Endothelial cell of umbilical vein (primary cell): Measurements from ENCODE around the gene ZNF44. TPM values are rescaled to one million over a fixed set of nuclear protein-coding genes. Genes with fewer than 3 reads are reported as not detected.

ENCODE experiments used
- BruUV-seq: library from RNA; stranded (reverse); fragments of 400-500 nt; replicated peaks from 2 replicates; lab custom pipeline; 2021; lab: Mats Ljungman, UMichigan
- CTCF ChIA-PET: fragments of 300-600, 350-600 bp; sonication (Branson Sonifier 250); formaldehyde crosslinking; loops from one replicate; lab custom pipeline; 2021; ENCODE audit warnings: antibody characterized with exemption, inconsistent platforms; lab: Charles Lee
- POLR2A ChIA-PET: fragments of 300-600, 350-600 bp; sonication (Branson Sonifier 250); formaldehyde crosslinking; loops from one replicate; lab custom pipeline; 2021; ENCODE audit warnings: antibody characterized with exemption, inconsistent platforms; lab: Charles Lee
- DNase-seq: peaks from one replicate; pipeline ENCODE4 v3.0.0-alpha.2; 2011; ENCODE audit warnings: low read depth, low spot score
- FAIRE-seq: peaks from 2 replicates; lab custom pipeline; 2011; peaks lifted over from hg19 to GRCh38; lab: Jason Lieb, UNC
- H2AFZ ChIP-seq: 2 replicates; pipeline ENCODE4 v1.6.0; 2012; ENCODE audit warnings: low read depth, low read length, control low read depth, inconsistent platforms
- H3K27ac ChIP-seq: 2 replicates; pipeline ENCODE4 v1.5.1; 2011; ENCODE audit warnings: low read depth, mild to moderate bottlenecking, control low read depth, low read length, moderate library complexity; ENCODE audit not compliant: insufficient read depth
- H3K27me3 ChIP-seq, 2 experiments: 2 replicates each; pipeline versions ENCODE4 v1.6.0 to v1.6.1; 2011; ENCODE audit warnings: low read length in 2 of 2, mixed read lengths in 1 of 2; ENCODE audit not compliant: control insufficient read depth in 2 of 2, insufficient read depth in 2 of 2
- H3K36me3 ChIP-seq, 2 experiments: 2 replicates in 1 of 2; 3 replicates in 1 of 2; pipeline ENCODE4 v1.5.1; 2011; ENCODE audit warnings: low read length in 2 of 2, mild to moderate bottlenecking in 1 of 2, moderate library complexity in 1 of 2; ENCODE audit not compliant: control insufficient read depth in 2 of 2, insufficient read depth in 2 of 2; ENCODE audit errors: extremely low read depth in 1 of 2
- H3K4me1 ChIP-seq: 3 replicates; pipeline ENCODE4 v1.5.1; 2011; ENCODE audit warnings: mild to moderate bottlenecking, low read length; ENCODE audit not compliant: control insufficient read depth, insufficient read depth; ENCODE audit errors: extremely low read depth
- H3K4me2 ChIP-seq: 2 replicates; pipeline ENCODE4 v1.6.1; 2011; ENCODE audit warnings: low read length, control low read depth, mixed read lengths; ENCODE audit not compliant: insufficient read depth
- H3K4me3 ChIP-seq, 3 experiments: fragments of 200-600 bp in 1 of 3; sonication (generic), shearing (Covaris generic) in 1 of 3; replicated peaks in 1 of 3; 2 replicates each; pipeline ENCODE4 v1.5.1; 2011 to 2016; ENCODE audit warnings: control low read depth in 3 of 3, low read length in 3 of 3, mild to moderate bottlenecking in 2 of 3, inconsistent platforms in 1 of 3, low read depth in 1 of 3, moderate library complexity in 1 of 3; ENCODE audit not compliant: insufficient read depth in 1 of 3
- H3K79me2 ChIP-seq: 2 replicates; pipeline ENCODE4 v1.6.0; 2012; ENCODE audit warnings: low read length, inconsistent platforms; ENCODE audit not compliant: control insufficient read depth, insufficient read depth
- H3K9ac ChIP-seq: replicated peaks from 2 replicates; pipeline ENCODE3; 2011; ENCODE audit warnings: low read length, control low read depth; ENCODE audit not compliant: insufficient read depth; ENCODE audit errors: extremely low read depth
- H3K9me1 ChIP-seq: replicated peaks from 3 replicates; pipeline ENCODE4 v1.6.0; 2011; ENCODE audit warnings: mild to moderate bottlenecking, low read length; ENCODE audit not compliant: control insufficient read depth, insufficient read depth; ENCODE audit errors: extremely low read depth
- H3K9me3 ChIP-seq: replicated peaks from 2 replicates; pipeline ENCODE4 v1.5.1; 2012; ENCODE audit warnings: low read length, inconsistent platforms; ENCODE audit not compliant: control insufficient read depth, insufficient read depth
- H4K20me1 ChIP-seq: replicated peaks from 2 replicates; pipeline ENCODE3; 2011; ENCODE audit warnings: mild to moderate bottlenecking, low read length; ENCODE audit not compliant: control insufficient read depth, insufficient read depth; ENCODE audit errors: extremely low read depth
- CTCF ChIP-seq, 2 donors: IDR thresholded peaks; 1 replicate in 1 of 2; 2 replicates in 1 of 2; pipeline ENCODE4 v1.5.1; 2011; ENCODE audit warnings: low read length in 2 of 2, mild to moderate bottlenecking in 2 of 2, moderate library complexity in 2 of 2, control low read depth in 1 of 2, inconsistent platforms in 1 of 2, low read depth in 1 of 2; ENCODE audit not compliant: insufficient read depth in 1 of 2; ENCODE audit errors: extremely low read depth in 1 of 2
- EZH2 ChIP-seq: IDR thresholded peaks from 2 replicates; pipeline ENCODE4 v1.6.1; 2012; ENCODE audit warnings: borderline replicate concordance, low read depth, mild to moderate bottlenecking, moderate library complexity, low read length, inconsistent platforms; ENCODE audit not compliant: severe bottlenecking
- FOS ChIP-seq: IDR thresholded peaks from 2 replicates; pipeline ENCODE4 v1.6.1; 2011; ENCODE audit warnings: mild to moderate bottlenecking, low read length, moderate library complexity, borderline replicate concordance; ENCODE audit not compliant: insufficient read depth
- GATA2 ChIP-seq: IDR thresholded peaks from 2 replicates; pipeline ENCODE4 v1.7.0; 2011; ENCODE audit warnings: low read depth, mild to moderate bottlenecking, moderate library complexity, mixed read lengths, low read length; ENCODE audit not compliant: insufficient read length, insufficient read depth
- JUN ChIP-seq: IDR thresholded peaks from 2 replicates; pipeline ENCODE4 v1.6.1; 2011; ENCODE audit warnings: borderline replicate concordance, low read depth; ENCODE audit not compliant: insufficient read length, insufficient read depth
- MAX ChIP-seq: IDR thresholded peaks from 2 replicates; pipeline ENCODE4 v1.6.1; 2011; ENCODE audit not compliant: insufficient read depth, insufficient read length
- MYC ChIP-seq: IDR thresholded peaks from one replicate; pipeline ENCODE4 v1.6.1; 2011; ENCODE audit warnings: mild to moderate bottlenecking, low read depth, low read length
- POLR2A ChIP-seq: IDR thresholded peaks from 2 replicates; pipeline ENCODE4 v1.6.1; 2012; ENCODE audit warnings: low read depth, mild to moderate bottlenecking, control low read depth, low read length
- POLR2AphosphoS5 ChIP-seq: IDR thresholded peaks from 2 replicates; pipeline ENCODE4 v1.6.1; 2012; ENCODE audit warnings: low read depth, mild to moderate bottlenecking, control low read depth, low read length, moderate library complexity; ENCODE audit not compliant: insufficient read depth
- dilution Hi-C: fragments of 300-500 bp; cut with MboI; formaldehyde crosslinking; loops from one replicate; pipeline ENCODE4 v1.15.0; 2019; ENCODE audit warnings: low sequenced_read_pairs; ENCODE audit not compliant: extremely low pct_ligation_motif_present
- intact Hi-C: fragments of 100-400 bp; cut with micrococcal nuclease; formaldehyde crosslinking; loops from one replicate; pipeline ENCODE4 v1.10.0; 2022
- polyA plus RNA-seq, 4 experiments: library from polyadenylated mRNA; depleted of rRNA in 3 of 4; stranded (reverse) in 3 of 4; unstranded in 1 of 4; fragments of >200 nt; gene quantifications; 2 replicates each; pipeline versions ENCODE4 v1.2.1 to v1.2.3, GENCODE V29; 2011 to 2012; ENCODE audit warnings: missing spikeins in 1 of 4
- total RNA-seq: library from RNA; stranded (reverse); gene quantifications from 2 replicates; pipeline ENCODE4 v1.2.3, GENCODE V29; 2021

The ZNF44 gene
- total and polyA plus RNA-seq, 2 donors (not counting 3 experiments of a cell fraction or from before 2014, with no cell fraction given) = 2.1 to 7.4 TPM

- FAIRE-seq (no peak), DNase-seq (no peak)
- Histone ChIP-seq H4K20me1 (no peaks in the 10 kb centered on the region), H3K36me3 (no peaks in the 10 kb centered on the region), H3K4me2 (no peak overlapping the region), H3K79me2 (peaks cover 12% of the 10 kb centered on the region), H3K9me3 (peaks cover 3% of the 10 kb centered on the region), H3K9ac (no peak overlapping the region), H3K4me1 (no peaks in the 10 kb centered on the region), H2AFZ (no peak overlapping the region), H3K4me3 (no peak overlapping the region), H3K27me3 (no peaks in the 10 kb centered on the region), H3K9me1 (no peaks in the 10 kb centered on the region), H3K27ac (no peak overlapping the region)
- ChIA-PET CTCF (no interaction called here), POLR2A (no interaction called here)
- dilution Hi-C loops (no loop called here), intact Hi-C loops (no loop called here)
- no TSS peak for BruUV-seq
- no peak for TF ChIP-seq CTCF (IDR thresholded peaks at IDR 0.05; ENCODE audit: extremely low read depth in 1 of 2, insufficient read depth in 1 of 2, low read depth in 1 of 2, low read length in 2 of 2)
- TF ChIP-seq MYC = no peak
- no peak for TF ChIP-seq EZH2
- TF ChIP-seq POLR2A = no peak
- TF ChIP-seq FOS = no peak
- no peak for TF ChIP-seq JUN
- TF ChIP-seq GATA2 = no peak
- TF ChIP-seq POLR2AphosphoS5 = no peak
- no peak for TF ChIP-seq MAX
Measured at GRCh38 chr19:12284631-12285030, 10.1 kb downstream of the ZNF44 start.
